Panc1 (cell line): ENCODE data around the gene ATP5PF. TPM values are rescaled to one million over a fixed set of nuclear protein-coding genes. Genes with fewer than 3 reads are reported as not detected.

ENCODE experiments used
- ATAC-seq: fragments of 200-7000 bp; cut with Tn5 transposase; 2 replicates; pipeline ENCODE4 v1.9.1; 2020; ENCODE audit warnings: mild to moderate bottlenecking, moderate library complexity
- BruUV-seq: library from RNA; stranded (reverse); fragments of 400-500 nt; replicated peaks from 2 replicates; lab custom pipeline; 2021; lab: Mats Ljungman, UMichigan
- CTCF ChIA-PET: fragments of 300-600 bp; sonication (Branson Sonifier 250); formaldehyde crosslinking; loops from one replicate; lab custom pipeline; 2022; ENCODE audit warnings: antibody characterized with exemption; lab: Charles Lee
- POLR2A ChIA-PET: fragments of 300-600 bp; sonication (Branson Sonifier 250); formaldehyde crosslinking; loops from one replicate; lab custom pipeline; 2022; ENCODE audit warnings: antibody characterized with exemption; lab: Charles Lee
- DNase-seq: peaks from one replicate; pipeline ENCODE4 v3.0.0-alpha.2; 2010; ENCODE audit warnings: low read depth, low spot score
- H3K27ac ChIP-seq: 2 replicates; pipeline ENCODE4 v1.5.1; 2011; ENCODE audit warnings: mild to moderate bottlenecking, low read length, inconsistent platforms
- H3K27me3 ChIP-seq: fragments of 200-500 bp; sonication (Bioruptor generic); 2 replicates; pipeline ENCODE4 v1.6.0; 2014; ENCODE audit warnings: low read length, inconsistent platforms; ENCODE audit not compliant: control insufficient read depth, insufficient read depth
- H3K36me3 ChIP-seq: fragments of 200-500 bp; sonication (Bioruptor generic); 2 replicates; pipeline ENCODE4 v1.5.1; 2014; ENCODE audit warnings: inconsistent platforms, mild to moderate bottlenecking, low read length, moderate library complexity; ENCODE audit not compliant: control insufficient read depth, insufficient read depth
- H3K4me1 ChIP-seq: 2 replicates; pipeline ENCODE4 v1.5.1; 2011; ENCODE audit warnings: inconsistent platforms, mild to moderate bottlenecking, low read length, moderate library complexity; ENCODE audit not compliant: control insufficient read depth, insufficient read depth
- H3K4me3 ChIP-seq, 2 experiments: 2 replicates each; pipeline ENCODE4 v1.5.1; 2011 to 2012; ENCODE audit warnings: low read depth in 2 of 2, low read length in 2 of 2, mild to moderate bottlenecking in 2 of 2, inconsistent platforms in 1 of 2, moderate library complexity in 1 of 2
- H3K9me3 ChIP-seq: fragments of 200-500 bp; sonication (Bioruptor generic); 2 replicates; pipeline ENCODE4 v1.5.1; 2014; ENCODE audit warnings: low read depth, mild to moderate bottlenecking, inconsistent platforms, low read length, moderate library complexity; ENCODE audit not compliant: control insufficient read depth, insufficient read depth
- CTCF ChIP-seq: fragments of 450-650 bp; IDR thresholded peaks from 2 replicates; pipeline ENCODE4 v1.5.1; 2017; ENCODE audit warnings: mild to moderate bottlenecking
- POLR2AphosphoS5 ChIP-seq: IDR thresholded peaks from 2 replicates; pipeline ENCODE4 v1.6.1; 2012; ENCODE audit warnings: mild to moderate bottlenecking, low read depth, low read length, moderate library complexity
- REST ChIP-seq, 2 experiments: IDR thresholded peaks; 2 replicates each; pipeline ENCODE4 v1.6.1; 2011 to 2012; ENCODE audit warnings: low read depth in 2 of 2, control low read depth in 1 of 2, low read length in 1 of 2, mild to moderate bottlenecking in 1 of 2, moderate library complexity in 1 of 2; ENCODE audit not compliant: insufficient read depth in 1 of 2
- SIN3A ChIP-seq: IDR thresholded peaks from 2 replicates; pipeline ENCODE4 v1.6.1; 2012; ENCODE audit warnings: low read depth, mild to moderate bottlenecking, low read length, moderate library complexity, borderline replicate concordance; ENCODE audit not compliant: insufficient read depth
- TCF7L2 ChIP-seq: IDR thresholded peaks from 2 replicates; pipeline ENCODE4 v1.6.1; 2011; ENCODE audit warnings: mild to moderate bottlenecking, low read depth, low read length, inconsistent platforms
- in situ Hi-C: cut with HindIII; loops from 2 replicates; pipeline ENCODE4 v1.10.0; 2016; ENCODE audit warnings: low sequenced_read_pairs, low pct_unique_long_range_greater_than_20kb
- intact Hi-C: fragments of 100-400 bp; cut with micrococcal nuclease; formaldehyde crosslinking; loops from one replicate; pipeline ENCODE4 v1.10.0; 2022; ENCODE audit not compliant: unreplicated experiment
- total RNA-seq: library from RNA; stranded (reverse); gene quantifications from one replicate; pipeline ENCODE4 v1.2.1, GENCODE V29; 2021; ENCODE audit not compliant: unreplicated experiment

The ATP5PF gene
- total RNA-seq, 1 experiment from 2014 or later, result 103 TPM

- TF ChIP-seq CTCF (no peak), POLR2AphosphoS5 (no peak), TCF7L2 (no peak), REST (IDR thresholded peaks at IDR 0.05; ENCODE audit: insufficient read depth in 1 of 2, low read depth in 2 of 2, low read length in 1 of 2) (no peak), SIN3A (no peak)
- DNase-seq (no peak), ATAC-seq (no peak)
- Histone ChIP-seq H3K27me3 (no peaks in the 10 kb centered on the region), H3K4me1 (no peaks in the 10 kb centered on the region), H3K27ac (no peak overlapping the region), H3K9me3 (no peaks in the 10 kb centered on the region), H3K4me3 (no peak overlapping the region), H3K36me3 (peaks cover 4% of the 10 kb centered on the region; the same call in 1 of the 2 replicates)
- no TSS peak for BruUV-seq
- in situ Hi-C loops, result no loop called here
- intact Hi-C loops, result no loop called here
- ChIA-PET CTCF (no interaction called here), POLR2A (no interaction called here)
These were observed 21.7 kb upstream of the ATP5PF start for GRCh38 chr21:25756190-25756932.

- Histone ChIP-seq H3K27me3 (no peaks in the 10 kb centered on the region), H3K27ac (no peak overlapping the region), H3K36me3 (peaks cover 9% of the 10 kb centered on the region; the same call in 1 of the 2 replicates), H3K4me3 (no peak overlapping the region), H3K9me3 (no peaks in the 10 kb centered on the region), H3K4me1 (no peaks in the 10 kb centered on the region)
- ATAC-seq, result no peak
- TF ChIP-seq TCF7L2 (no peak), SIN3A (no peak), REST (IDR thresholded peaks at IDR 0.05; ENCODE audit: insufficient read depth in 1 of 2, low read depth in 2 of 2, low read length in 1 of 2) (no peak), POLR2AphosphoS5 (no peak), CTCF (no peak)
- in situ Hi-C loops, result no loop called here
- POLR2A ChIA-PET, result no interaction called here
- BruUV-seq, result no TSS peak
- no peak for DNase-seq
- intact Hi-C loops, result no loop called here
- CTCF ChIA-PET, result no interaction called here
These were observed 17.7 kb upstream of the ATP5PF start for GRCh38 chr21:25752416-25752815.
